ENCODE results near the gene ADD3. TPM values are rescaled to one million over a fixed set of nuclear protein-coding genes. Genes with fewer than 3 reads are reported as not detected.

ADD3 gene
- total and polyA plus RNA-seq, 10 of the 15 experiments (the other 5 are each of a cell fraction or from before 2014, with no cell fraction given): 27.3 to 129 (median 67.8) TPM

DNA sequence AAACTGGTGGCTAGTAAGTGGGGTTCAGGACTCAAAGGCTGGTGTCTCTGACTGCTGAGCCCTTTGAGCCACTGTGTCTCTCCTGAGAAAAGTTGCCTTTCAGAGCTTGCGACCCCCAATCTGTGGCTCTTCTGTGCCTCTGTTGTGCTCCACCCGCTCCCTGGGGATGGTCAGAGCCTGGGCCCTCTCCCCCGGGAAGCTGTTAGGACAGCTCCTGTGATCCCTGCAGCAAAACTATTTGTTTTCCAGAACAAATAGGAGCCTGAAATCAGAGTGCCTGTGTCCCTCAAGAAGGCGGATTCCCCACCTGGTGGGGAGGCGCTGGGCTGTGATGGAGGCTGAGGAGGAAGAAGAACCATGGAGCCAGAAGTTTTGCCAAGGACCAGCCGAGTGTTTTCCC, 143.2 kb downstream of the ADD3 start:
- no peak for DNase-seq (ENCODE audit: low read depth, low spot score)
- Histone ChIP-seq H3K9me3 (replicated peaks; ENCODE audit: control insufficient read depth, insufficient read depth, low read length) (no peaks in the 10 kb centered on the region), H3K79me2 (ENCODE audit: control insufficient read depth, insufficient read depth, low read length) (no peaks in the 10 kb centered on the region), H3K27me3 (replicated peaks in 1 of 2; ENCODE audit: control insufficient read depth in 2 of 2, insufficient read depth in 2 of 2, low read length in 1 of 2) (peaks cover 2 to 3% of the 10 kb centered on the region in 2 experiments), H3K9ac (ENCODE audit: control insufficient read depth, insufficient read depth, low read length) (no peak overlapping the region), H3K36me3 (ENCODE audit: control insufficient read depth in 2 of 2, insufficient read depth in 2 of 2, low read length in 1 of 2) (no peaks in the 10 kb centered on the region), H3K4me2 (ENCODE audit: control insufficient read depth, insufficient read depth) (no peak overlapping the region), H3K27ac (ENCODE audit: control insufficient read depth, insufficient read depth) (no peak overlapping the region), H4K20me1 (ENCODE audit: control insufficient read depth, insufficient read depth) (no peaks in the 10 kb centered on the region), H2AFZ (ENCODE audit: control insufficient read depth, low read depth, low read length) (no peak overlapping the region), H3K4me3 (no peak overlapping the region), H3K4me1 (ENCODE audit: control insufficient read depth, insufficient read depth, low read length) (no peaks in the 10 kb centered on the region)
- in situ Hi-C loops (cut with MboI): no loop called here
- CTCF ChIA-PET: no interaction called here
- WGBS (ENCODE audit: insufficient coverage, insufficient replicate concordance, low lambda C conversion rate, missing lambda C conversion rate): 62% methylated on average over 6 of the region's 6 CpGs
- FAIRE-seq: no peak
- RAD21 ChIA-PET (ENCODE audit: unreplicated experiment): no interaction called here
- intact Hi-C loops (cut with micrococcal nuclease; ENCODE audit: unreplicated experiment): no loop called here
- POLR2A ChIA-PET: no interaction called here
- ATAC-seq: no peak; the same call in 2 of the 3 replicates
- SMC1A ChIA-PET (ENCODE audit: uncharacterized antibody, unreplicated experiment): interaction anchor here (0.7 kb wide), 1 partner anchor 13 kb away, joined by 3 read pairs; no protein-coding TSS in a partner anchor
- BruUV-seq (replicated peaks): no TSS peak
- TF ChIP-seq SPI1 (IDR thresholded peaks at IDR 0.05; ENCODE audit: borderline replicate concordance, insufficient read depth, low read depth, low read length): no peak
- no peak for TF ChIP-seq BHLHE40 (IDR thresholded peaks at IDR 0.05; ENCODE audit: borderline replicate concordance in 1 of 2, low read depth in 2 of 2, low read length in 1 of 2)
- TF ChIP-seq FOXK2 (IDR thresholded peaks at IDR 0.05): no peak
- no peak for TF ChIP-seq EGR1 (IDR thresholded peaks at IDR 0.05; ENCODE audit: borderline replicate concordance in 1 of 2, low read depth in 2 of 2, low read length in 2 of 2)
- TF ChIP-seq MXI1 (IDR thresholded peaks at IDR 0.05; ENCODE audit: low read depth, low read length): no peak
- TF ChIP-seq TCF12 (IDR thresholded peaks at IDR 0.05; ENCODE audit: low read depth, low read length): no peak
- no peak for TF ChIP-seq CREB1 (IDR thresholded peaks at IDR 0.05; ENCODE audit: low read depth)
- no peak for TF ChIP-seq SREBF2 (IDR thresholded peaks at IDR 0.05; ENCODE audit: low read length)
- no peak for TF ChIP-seq ZNF217 (IDR thresholded peaks at IDR 0.05)
- TF ChIP-seq, protein P1, sequence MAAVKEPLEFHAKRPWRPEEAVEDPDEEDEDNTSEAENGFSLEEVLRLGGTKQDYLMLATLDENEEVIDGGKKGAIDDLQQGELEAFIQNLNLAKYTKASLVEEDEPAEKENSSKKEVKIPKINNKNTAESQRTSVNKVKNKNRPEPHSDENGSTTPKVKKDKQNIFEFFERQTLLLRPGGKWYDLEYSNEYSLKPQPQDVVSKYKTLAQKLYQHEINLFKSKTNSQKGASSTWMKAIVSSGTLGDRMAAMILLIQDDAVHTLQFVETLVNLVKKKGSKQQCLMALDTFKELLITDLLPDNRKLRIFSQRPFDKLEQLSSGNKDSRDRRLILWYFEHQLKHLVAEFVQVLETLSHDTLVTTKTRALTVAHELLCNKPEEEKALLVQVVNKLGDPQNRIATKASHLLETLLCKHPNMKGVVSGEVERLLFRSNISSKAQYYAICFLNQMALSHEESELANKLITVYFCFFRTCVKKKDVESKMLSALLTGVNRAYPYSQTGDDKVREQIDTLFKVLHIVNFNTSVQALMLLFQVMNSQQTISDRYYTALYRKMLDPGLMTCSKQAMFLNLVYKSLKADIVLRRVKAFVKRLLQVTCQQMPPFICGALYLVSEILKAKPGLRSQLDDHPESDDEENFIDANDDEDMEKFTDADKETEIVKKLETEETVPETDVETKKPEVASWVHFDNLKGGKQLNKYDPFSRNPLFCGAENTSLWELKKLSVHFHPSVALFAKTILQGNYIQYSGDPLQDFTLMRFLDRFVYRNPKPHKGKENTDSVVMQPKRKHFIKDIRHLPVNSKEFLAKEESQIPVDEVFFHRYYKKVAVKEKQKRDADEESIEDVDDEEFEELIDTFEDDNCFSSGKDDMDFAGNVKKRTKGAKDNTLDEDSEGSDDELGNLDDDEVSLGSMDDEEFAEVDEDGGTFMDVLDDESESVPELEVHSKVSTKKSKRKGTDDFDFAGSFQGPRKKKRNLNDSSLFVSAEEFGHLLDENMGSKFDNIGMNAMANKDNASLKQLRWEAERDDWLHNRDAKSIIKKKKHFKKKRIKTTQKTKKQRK (IDR thresholded peaks at IDR 0.05; ENCODE audit: low read depth, low read length): no peak
- no peak for TF ChIP-seq CBFB (IDR thresholded peaks at IDR 0.05; ENCODE audit: low read depth)
- TF ChIP-seq SUPT20H (IDR thresholded peaks at IDR 0.05; ENCODE audit: borderline replicate concordance, control insufficient read depth, low read depth, low read length): no peak
- TF ChIP-seq, protein P2, sequence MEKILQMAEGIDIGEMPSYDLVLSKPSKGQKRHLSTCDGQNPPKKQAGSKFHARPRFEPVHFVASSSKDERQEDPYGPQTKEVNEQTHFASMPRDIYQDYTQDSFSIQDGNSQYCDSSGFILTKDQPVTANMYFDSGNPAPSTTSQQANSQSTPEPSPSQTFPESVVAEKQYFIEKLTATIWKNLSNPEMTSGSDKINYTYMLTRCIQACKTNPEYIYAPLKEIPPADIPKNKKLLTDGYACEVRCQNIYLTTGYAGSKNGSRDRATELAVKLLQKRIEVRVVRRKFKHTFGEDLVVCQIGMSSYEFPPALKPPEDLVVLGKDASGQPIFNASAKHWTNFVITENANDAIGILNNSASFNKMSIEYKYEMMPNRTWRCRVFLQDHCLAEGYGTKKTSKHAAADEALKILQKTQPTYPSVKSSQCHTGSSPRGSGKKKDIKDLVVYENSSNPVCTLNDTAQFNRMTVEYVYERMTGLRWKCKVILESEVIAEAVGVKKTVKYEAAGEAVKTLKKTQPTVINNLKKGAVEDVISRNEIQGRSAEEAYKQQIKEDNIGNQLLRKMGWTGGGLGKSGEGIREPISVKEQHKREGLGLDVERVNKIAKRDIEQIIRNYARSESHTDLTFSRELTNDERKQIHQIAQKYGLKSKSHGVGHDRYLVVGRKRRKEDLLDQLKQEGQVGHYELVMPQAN (conservative IDR thresholded peaks at IDR 0.05): no peak
- no peak for TF ChIP-seq EED (IDR thresholded peaks at IDR 0.05; ENCODE audit: low read depth)
- no peak for TF ChIP-seq IKZF2 (IDR thresholded peaks at IDR 0.05)
- TF ChIP-seq KDM1A (IDR thresholded peaks at IDR 0.05; ENCODE audit: borderline replicate concordance): no peak
- TF ChIP-seq, protein P3, sequence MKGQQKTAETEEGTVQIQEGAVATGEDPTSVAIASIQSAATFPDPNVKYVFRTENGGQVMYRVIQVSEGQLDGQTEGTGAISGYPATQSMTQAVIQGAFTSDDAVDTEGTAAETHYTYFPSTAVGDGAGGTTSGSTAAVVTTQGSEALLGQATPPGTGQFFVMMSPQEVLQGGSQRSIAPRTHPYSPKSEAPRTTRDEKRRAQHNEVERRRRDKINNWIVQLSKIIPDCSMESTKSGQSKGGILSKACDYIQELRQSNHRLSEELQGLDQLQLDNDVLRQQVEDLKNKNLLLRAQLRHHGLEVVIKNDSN (IDR thresholded peaks at IDR 0.05; ENCODE audit: borderline replicate concordance, extremely low read length, insufficient read depth, low read depth, low read length): no peak

Measured in GM12878 (cell line).